Measurements from ENCODE around the gene TNFSF13B. TPM values are rescaled to one million over a fixed set of nuclear protein-coding genes. Genes with fewer than 3 reads are reported as not detected.

The TNFSF13B gene
- total and polyA plus RNA-seq, 2 of the 8 experiments (the other 6 are each of a cell fraction or from before 2014, with no cell fraction given), result not detected

DNA sequence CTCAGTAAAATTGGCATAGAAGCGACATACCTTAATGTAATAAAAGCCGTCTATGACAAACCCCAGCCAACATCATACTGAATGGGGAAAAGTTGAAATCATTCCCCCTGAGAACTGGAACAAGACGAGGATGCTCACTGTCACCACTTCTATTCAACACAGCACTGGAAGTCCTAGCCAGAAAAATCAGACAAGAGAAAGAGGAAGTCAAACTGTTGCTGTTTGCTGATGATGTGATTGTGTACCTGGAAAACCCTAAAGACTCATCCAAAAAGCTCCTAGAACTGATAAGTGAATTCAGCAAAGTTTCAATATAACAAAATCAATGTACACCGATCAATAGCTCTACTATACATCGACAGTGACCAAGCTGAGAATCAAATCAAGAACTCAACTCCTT lies 63.3 kb downstream of the TNFSF13B start (continued):
- TF ChIP-seq, protein P1, sequence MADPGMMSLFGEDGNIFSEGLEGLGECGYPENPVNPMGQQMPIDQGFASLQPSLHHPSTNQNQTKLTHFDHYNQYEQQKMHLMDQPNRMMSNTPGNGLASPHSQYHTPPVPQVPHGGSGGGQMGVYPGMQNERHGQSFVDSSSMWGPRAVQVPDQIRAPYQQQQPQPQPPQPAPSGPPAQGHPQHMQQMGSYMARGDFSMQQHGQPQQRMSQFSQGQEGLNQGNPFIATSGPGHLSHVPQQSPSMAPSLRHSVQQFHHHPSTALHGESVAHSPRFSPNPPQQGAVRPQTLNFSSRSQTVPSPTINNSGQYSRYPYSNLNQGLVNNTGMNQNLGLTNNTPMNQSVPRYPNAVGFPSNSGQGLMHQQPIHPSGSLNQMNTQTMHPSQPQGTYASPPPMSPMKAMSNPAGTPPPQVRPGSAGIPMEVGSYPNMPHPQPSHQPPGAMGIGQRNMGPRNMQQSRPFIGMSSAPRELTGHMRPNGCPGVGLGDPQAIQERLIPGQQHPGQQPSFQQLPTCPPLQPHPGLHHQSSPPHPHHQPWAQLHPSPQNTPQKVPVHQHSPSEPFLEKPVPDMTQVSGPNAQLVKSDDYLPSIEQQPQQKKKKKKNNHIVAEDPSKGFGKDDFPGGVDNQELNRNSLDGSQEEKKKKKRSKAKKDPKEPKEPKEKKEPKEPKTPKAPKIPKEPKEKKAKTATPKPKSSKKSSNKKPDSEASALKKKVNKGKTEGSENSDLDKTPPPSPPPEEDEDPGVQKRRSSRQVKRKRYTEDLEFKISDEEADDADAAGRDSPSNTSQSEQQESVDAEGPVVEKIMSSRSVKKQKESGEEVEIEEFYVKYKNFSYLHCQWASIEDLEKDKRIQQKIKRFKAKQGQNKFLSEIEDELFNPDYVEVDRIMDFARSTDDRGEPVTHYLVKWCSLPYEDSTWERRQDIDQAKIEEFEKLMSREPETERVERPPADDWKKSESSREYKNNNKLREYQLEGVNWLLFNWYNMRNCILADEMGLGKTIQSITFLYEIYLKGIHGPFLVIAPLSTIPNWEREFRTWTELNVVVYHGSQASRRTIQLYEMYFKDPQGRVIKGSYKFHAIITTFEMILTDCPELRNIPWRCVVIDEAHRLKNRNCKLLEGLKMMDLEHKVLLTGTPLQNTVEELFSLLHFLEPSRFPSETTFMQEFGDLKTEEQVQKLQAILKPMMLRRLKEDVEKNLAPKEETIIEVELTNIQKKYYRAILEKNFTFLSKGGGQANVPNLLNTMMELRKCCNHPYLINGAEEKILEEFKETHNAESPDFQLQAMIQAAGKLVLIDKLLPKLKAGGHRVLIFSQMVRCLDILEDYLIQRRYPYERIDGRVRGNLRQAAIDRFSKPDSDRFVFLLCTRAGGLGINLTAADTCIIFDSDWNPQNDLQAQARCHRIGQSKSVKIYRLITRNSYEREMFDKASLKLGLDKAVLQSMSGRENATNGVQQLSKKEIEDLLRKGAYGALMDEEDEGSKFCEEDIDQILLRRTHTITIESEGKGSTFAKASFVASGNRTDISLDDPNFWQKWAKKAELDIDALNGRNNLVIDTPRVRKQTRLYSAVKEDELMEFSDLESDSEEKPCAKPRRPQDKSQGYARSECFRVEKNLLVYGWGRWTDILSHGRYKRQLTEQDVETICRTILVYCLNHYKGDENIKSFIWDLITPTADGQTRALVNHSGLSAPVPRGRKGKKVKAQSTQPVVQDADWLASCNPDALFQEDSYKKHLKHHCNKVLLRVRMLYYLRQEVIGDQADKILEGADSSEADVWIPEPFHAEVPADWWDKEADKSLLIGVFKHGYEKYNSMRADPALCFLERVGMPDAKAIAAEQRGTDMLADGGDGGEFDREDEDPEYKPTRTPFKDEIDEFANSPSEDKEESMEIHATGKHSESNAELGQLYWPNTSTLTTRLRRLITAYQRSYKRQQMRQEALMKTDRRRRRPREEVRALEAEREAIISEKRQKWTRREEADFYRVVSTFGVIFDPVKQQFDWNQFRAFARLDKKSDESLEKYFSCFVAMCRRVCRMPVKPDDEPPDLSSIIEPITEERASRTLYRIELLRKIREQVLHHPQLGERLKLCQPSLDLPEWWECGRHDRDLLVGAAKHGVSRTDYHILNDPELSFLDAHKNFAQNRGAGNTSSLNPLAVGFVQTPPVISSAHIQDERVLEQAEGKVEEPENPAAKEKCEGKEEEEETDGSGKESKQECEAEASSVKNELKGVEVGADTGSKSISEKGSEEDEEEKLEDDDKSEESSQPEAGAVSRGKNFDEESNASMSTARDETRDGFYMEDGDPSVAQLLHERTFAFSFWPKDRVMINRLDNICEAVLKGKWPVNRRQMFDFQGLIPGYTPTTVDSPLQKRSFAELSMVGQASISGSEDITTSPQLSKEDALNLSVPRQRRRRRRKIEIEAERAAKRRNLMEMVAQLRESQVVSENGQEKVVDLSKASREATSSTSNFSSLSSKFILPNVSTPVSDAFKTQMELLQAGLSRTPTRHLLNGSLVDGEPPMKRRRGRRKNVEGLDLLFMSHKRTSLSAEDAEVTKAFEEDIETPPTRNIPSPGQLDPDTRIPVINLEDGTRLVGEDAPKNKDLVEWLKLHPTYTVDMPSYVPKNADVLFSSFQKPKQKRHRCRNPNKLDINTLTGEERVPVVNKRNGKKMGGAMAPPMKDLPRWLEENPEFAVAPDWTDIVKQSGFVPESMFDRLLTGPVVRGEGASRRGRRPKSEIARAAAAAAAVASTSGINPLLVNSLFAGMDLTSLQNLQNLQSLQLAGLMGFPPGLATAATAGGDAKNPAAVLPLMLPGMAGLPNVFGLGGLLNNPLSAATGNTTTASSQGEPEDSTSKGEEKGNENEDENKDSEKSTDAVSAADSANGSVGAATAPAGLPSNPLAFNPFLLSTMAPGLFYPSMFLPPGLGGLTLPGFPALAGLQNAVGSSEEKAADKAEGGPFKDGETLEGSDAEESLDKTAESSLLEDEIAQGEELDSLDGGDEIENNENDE (IDR thresholded peaks at IDR 0.05; ENCODE audit: insufficient replicate concordance, low read length), result no peak
- TF ChIP-seq GABPA (IDR thresholded peaks at IDR 0.05; ENCODE audit: borderline replicate concordance, insufficient read depth, low read length), result no peak
- no peak for TF ChIP-seq RFX5 (IDR thresholded peaks at IDR 0.05; ENCODE audit: borderline replicate concordance, low read depth, low read length)
- TF ChIP-seq MAFK (IDR thresholded peaks at IDR 0.05; ENCODE audit: low read depth, low read length), result no peak
- no peak for TF ChIP-seq TCF12 (IDR thresholded peaks at IDR 0.05; ENCODE audit: low read depth, low read length)
- TF ChIP-seq CBX8 (IDR thresholded peaks at IDR 0.05; ENCODE audit: borderline replicate concordance, low read depth, low read length), result no peak
- no peak for TF ChIP-seq NANOG (IDR thresholded peaks at IDR 0.05; ENCODE audit: insufficient read depth, low read depth, low read length, poor library complexity, severe bottlenecking)
- no peak for TF ChIP-seq ATF2 (IDR thresholded peaks at IDR 0.05; ENCODE audit: low read length)
- TF ChIP-seq PHF8 (conservative IDR thresholded peaks at IDR 0.05; ENCODE audit: low read depth, low read length), result no peak

Data from H1 (cell line).